Pulmonary artery endothelial cell (primary cell): Measurements from ENCODE around the gene ARPC5L. TPM values are rescaled to one million over a fixed set of nuclear protein-coding genes. Genes with fewer than 3 reads are reported as not detected.
"Not testable (repeated sequence)": the region's sequence is repeated elsewhere in the genome, so short reads cannot be mapped to it uniquely, and the experiment has no call there.

Source experiments
- DNase-seq: peaks from one replicate; pipeline ENCODE4 v3.0.0-alpha.2; 2011; ENCODE audit warnings: low read depth, low spot score
- total RNA-seq: library from RNA; depleted of rRNA; stranded (reverse); fragments of >200 nt; gene quantifications from 2 replicates; pipeline ENCODE4 v1.2.3, GENCODE V29; 2014

Gene ARPC5L
- total RNA-seq = 26.2 and 28.7 TPM in 2 replicates

DNA sequence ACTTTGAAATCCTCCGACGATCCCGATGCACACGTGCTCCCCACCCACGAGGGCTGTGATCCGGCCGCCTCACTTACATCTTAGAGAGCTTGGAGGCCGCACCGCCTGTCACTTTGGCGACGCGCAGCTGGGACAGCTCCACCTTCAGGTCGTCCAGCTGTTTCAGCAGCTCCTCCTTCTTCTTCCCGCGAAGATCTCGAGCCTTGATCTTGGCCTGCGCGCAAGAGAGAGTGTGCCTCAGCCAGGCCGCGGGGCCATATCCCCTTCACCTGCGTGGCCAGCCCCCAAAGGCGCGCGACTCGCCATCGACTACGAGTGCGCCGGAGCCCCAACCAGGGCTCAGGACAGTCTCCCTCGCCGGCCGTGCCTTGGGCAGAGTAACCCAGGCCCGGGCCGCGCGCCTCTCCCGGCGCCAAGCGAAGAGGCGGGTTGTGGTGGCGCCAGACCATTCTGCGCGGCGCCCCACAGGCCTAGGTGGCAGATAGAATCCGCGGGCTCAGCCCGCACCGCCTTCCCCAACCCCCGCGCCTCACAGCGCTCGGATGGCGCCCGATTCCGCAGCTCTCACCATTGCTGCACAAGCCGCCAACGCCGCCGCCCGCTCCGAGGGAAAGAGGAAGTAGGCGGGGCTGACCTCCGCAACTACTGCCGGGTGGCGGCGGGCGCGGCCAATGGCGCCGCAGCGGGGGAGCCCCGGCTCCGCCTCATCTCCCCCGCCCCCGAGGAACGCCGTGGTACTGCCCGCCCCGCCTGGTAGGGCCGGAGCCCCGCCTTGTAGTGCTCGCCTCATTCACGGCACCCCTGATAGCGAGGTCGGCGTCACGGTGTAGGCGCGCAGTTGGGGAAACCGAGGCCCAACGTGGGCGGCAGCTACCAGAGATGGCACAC is at the start of gene ARPC5L, which contains the start of gene RPL35:
ARPC5L (plus strand) TSS at position 789 of the 888 bp plus-strand sequence. CDS start 7,161 bp downstream, outside the sequence.
RPL35 (minus strand) TSS at position 616 of the 888 bp plus-strand sequence; CDS start at position 571, 45 bp downstream.
- DNase-seq = peak; percentile 79

DNA sequence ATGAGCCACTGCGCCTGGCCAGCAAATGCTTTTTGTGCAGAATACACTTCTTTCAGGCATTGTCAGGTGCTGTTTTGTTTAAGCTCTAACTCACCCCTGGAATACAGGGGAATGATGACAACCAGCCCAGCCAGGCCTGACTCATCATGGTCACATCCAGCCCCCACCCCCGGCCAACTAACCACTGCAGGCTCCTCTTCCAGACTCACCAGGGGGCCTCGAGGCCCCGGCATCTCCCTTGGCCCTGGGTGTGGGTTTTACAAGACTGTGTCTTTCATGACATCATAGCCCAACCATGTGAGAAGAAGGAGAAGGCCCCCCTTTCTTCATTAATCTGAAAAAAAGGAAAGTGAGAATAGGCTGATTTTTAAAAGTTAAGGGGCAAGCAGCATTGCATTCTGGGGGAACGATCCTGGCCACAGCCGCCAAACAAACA is 49.5 kb upstream of the ARPC5L start:
- DNase-seq = no peak

DNA sequence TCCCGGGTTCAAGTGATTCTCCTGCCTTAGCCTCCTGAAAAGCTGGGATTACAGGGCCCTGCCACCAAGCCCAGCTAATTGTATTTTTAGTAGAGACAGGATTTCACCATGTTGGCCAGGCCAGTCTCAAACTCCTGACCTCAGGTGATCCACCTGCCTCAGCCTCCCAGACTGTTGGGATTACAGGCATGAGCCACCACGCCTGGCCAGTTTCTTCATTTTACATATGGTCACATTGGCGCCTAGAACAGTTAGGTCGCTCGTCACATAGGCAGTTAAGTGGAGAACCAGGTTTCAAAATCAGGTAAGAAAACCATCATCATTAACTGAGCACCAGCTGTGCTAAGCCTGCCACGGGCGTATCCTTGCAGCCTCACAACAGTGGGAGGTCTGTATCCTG is 48.9 kb upstream of the ARPC5L start:
- no peak for DNase-seq

DNA sequence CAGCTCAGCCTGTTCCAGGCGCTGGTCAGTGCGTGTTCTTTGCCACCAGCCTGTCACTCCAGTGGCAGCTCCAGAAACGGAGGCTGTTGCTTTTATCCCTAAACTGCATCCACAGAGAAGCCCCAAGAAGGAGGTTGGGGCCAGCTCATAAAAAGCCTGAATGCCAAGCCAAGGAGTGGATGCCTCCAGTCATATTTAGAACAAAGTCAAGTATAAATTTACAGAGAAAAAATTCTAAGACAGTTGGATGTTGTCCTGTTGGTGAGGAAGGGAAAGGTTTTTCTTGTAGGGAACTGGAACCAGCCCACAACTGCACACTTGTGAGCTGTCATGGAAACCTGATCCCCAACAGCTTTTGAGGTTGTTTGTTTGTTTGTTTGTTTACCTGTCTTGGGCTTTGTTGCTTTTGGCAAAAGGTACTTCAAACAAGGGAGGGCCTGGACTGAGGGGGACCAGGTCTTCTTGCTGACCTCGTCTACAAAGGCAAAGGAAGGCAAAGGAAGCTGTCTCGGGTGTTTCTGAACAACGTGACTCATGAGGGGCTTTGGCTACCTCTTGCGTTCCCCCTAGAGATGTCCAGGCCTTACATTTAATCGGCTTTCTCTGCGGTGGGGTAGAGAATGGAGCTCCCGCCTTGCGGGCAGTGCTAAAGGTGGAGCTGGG is 48.3 kb upstream of the ARPC5L start:
- no peak for DNase-seq

DNA sequence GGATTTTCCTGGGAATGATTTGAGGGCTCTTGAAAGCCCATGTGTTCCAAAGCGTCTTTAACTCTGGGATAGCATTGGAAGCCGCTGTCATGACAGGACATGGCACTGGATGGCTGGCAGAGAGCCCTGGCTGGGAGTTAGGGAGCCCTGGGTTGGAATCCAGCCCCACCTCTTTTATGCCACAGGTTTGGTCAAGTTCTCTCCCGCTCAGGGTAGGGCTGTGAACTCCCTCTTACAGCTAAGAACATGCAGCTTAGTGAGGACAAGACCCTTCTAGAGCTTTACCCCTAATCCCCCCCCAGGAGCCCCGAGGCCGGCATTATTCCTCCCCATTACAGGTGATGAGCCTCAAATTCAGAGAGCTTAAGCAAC is 47.8 kb upstream of the ARPC5L start:
- no peak for DNase-seq

DNA sequence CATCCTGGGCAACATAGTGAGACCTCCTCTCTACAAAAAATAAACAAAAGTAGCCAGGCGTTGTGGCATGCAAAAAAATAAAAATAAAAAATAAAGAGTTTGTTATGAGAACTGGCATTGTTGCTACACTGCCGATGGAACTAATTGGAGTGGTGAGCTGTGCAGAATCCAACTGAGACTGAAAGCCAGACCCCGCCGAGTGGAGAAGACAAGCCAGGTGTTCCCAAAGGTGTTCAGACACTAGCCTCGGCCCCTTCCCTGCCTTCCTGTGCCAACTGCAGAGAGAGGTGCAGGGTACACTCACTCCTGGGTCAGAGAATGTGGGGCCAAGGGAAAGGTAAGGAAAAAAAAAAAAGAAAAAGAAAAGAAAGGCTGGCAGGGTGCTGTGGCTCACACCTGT is 46.3 kb upstream of the ARPC5L start:
- no peak for DNase-seq

DNA sequence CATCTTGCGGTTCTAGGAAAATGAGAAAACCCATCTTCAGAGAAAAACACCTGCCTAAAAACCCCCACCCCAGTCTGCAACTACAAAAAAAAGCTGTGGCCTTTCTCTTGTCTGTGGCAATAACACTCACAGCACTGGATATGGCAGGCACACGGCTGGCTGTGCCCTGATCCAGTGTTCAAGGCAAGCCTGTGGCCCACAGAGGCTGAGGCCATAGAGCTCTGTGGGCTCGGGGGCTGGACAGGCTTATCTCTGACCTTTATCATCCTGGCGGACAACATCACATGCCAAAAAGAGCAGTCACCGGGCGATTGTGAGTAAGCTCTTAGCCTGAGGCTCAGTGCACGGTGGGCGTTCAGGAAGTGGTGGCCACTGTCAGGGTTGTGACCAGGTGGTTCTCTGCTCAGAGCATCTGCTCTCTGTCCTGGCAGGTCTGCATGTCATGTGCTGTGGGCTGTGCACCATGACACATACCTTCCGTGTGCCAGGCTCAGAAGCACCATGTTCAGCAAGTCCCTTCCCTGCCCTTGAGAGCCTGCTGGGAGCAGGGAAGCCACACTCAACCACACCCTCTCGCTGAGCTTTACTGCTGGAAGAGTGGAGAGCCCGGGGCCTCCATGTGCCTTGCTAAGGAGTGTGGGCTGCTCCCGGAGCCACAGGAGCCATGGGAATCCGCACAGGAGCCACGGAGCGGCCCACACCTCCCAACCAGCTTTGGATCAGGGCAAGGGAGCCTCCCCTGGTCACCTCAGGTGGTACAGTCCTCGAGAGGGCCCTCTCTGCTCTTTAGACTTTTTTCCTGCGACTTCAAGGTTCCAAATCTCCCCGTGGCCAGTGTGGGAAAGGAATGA is 43.3 kb upstream of the ARPC5L start:
- DNase-seq = no peak

DNA sequence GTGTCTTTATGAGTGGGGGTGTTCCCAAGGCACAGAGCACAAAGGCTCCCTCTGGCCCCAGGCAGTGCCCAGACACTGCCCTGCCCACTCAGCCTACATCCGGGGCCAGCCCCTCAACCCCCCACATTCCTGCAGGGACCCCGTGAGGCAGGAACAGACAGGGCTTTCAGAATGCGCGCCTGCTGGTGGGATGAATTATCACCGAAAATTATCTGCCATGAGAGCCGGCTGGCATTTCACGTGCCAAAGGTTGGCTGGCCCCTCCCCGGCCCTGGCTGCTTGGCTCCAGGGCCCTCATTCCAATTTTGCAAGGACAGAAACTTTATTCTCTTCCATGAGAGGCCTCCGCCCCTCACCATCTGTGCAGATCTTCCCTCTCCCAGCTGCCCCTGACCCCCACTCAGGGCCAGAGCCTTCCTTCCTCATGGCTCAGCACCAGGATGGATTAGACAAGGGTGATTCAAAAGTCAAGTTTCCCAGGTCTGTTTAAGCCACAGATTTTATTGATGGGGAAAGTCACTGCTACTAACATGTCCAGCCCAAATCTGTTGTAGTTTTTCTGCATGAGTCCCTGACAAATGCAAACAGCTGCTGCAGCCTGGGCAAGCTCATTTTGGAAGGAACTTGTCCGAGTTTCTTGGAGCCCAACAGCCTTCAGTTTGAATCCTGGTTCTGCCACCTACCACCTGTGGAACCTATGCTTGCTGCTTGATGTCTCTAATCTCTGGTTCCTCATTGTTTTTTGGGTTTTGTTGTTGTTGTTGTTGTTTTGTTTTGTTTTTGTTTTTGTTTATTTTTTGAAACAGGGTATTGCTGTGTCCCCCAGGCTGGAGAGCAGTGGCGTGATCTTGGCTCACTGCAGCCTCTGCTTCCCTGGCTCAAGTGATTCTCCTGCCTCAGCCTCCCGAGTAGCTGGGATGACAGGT is 41.0 kb upstream of the ARPC5L start:
- no peak for DNase-seq

DNA sequence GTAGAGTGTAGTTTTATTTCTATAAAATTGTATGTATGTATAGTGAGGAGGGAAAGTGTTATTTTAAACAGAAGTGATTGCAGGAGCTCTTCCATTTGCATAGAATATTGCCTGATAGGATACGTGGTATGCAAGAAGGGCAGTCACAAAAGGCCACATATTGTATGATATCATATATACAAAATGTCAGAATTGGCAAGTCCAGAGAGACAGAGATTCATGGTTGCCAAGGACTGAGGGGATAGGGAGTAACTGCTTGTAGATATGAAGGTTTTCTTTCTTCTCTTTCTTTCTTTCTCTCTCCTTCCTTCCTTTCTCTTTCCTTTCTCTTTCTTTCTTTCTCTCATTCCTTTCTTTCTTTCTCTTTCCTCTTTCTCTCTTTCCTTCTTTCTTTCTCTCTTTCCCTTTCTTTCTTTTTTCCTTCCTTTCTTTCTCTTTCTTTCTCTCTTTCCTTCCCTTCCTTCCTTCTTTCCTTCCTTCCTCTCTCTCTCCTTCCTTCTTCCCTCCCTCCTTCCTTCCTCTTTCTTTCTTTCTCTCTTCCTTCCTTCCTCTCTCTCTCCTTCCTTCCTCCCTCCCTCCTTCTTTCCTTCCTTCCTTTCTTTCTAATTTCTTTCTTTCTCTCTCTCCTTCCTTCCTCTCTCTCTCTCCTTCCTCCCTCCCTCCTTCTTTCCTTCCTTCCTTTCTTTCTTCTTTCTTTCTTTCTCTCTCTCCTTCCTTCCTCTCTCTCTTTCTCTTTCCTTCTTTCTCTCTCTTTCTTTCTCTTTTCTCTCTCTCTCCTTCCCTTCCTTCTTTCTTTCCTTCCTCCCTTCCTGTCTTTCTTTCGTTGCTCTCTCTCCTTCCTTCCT is 33.2 kb upstream of the ARPC5L start:
- no peak for DNase-seq

DNA sequence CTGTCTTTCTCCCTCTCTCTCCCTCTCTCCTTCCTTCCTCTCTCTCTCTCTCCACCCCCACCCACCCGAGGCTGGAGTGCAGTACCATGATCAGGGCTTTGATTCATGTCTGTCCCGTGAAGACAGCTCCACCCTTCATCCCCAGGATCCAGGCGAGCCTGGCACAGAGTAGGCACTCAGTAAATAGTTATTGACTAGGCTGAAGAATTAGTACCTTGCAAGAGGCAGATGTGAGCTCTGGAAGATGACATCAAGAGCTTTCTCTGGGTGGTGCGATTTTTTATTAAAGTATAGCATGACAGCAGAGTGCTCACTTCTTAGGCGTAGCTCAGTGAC is 32.6 kb upstream of the ARPC5L start:
- DNase-seq = no peak

DNA sequence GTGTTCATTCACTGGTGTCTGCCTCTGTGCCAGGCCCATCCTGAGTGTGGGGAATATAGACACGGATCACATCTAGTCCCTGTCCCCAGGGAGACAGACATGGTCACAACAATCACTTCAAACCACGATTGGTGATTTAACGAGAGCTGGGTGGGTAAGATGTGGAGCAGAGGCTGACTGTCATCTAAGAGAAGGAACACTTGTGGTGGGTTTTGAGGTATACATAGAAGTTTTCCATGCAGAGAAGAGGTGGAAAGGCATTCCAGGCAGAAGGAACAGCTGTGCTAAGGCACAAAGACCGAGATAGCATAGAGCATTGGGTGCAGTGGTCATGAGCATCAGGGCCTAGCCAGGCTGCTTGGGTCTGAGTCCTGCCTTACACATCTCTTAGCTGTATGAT is 31.3 kb upstream of the ARPC5L start:
- DNase-seq = no peak

DNA sequence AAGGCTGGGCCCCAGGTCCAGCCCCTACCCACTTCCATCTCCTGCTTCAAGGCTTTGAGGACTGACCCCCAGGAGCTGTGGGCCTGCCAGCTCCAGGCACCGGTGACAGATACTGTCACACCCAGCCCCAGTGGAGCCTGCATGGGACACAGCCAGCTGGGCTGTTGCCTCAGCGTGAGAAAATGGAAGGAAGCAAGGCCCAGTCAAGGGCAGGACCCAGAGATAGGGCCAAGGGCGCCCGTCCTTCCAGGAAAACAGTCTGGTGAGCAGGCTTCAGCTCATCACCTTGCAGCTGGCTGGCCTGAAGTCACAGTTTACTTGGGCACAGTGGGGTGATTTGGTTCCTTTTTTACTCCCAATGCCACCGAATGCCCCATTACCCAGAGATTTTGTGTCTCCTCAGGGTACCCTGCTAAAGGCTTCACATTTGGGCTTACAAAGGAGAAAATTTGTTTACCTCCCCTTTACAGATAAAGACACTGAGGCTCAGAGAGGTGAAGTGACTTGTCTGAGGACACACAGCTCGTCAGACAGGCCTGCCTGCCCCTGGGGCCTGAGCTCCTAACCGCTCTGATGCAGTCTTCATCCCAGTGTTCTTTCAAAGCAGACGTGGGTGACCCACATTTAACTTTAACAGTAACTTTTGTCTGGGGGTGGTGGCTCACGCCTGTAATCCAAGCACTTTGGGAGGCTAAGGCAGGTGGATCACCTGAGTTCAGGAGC is 30.1 kb upstream of the ARPC5L start:
- no peak for DNase-seq

DNA sequence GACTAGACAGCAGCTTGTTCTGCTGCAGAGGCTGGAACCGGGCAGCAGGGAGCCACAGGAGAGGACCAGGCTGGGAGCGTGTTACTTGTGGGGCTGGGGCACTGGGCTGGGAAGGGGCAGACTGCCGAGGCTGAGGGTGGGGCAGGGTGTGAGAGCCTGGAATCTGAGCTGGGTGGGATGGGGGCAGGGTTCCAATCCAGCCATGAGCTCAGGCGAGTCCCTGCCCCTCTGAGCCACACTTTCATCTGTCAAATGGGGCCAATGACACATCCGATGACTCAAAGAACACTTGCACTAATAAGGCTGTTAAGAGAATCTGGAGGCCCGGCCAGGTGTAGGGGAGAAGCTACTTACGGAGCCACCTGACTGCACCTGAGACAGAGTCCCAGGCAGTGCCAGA is 27.3 kb upstream of the ARPC5L start:
- DNase-seq = no peak

DNA sequence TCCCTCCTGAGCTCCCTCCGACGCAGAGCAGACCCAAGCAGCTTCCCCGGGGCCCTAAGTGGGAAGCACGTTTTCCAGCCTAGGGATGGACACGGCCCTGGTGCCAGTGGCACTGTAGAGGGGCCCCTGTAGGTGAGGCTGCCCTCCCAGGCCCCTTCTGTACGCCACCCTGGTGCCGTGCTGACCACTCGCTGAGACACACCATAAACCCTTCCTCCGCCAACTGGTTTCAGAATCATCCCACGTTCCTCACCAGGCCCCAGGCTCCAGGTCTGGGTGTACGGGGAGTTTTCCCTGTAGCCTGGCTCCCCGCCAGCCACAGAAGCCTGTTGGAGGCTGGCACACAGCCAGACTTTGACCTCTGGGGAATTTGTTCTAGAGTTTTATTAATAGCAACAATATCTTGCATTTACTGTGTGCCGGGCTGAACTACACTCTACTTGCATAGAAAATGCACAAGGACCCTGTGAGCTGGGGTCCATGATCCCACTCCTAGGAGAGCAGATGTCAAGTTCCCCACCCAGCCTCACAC is 26.8 kb upstream of the ARPC5L start:
- peak; percentile 36 for DNase-seq

DNA sequence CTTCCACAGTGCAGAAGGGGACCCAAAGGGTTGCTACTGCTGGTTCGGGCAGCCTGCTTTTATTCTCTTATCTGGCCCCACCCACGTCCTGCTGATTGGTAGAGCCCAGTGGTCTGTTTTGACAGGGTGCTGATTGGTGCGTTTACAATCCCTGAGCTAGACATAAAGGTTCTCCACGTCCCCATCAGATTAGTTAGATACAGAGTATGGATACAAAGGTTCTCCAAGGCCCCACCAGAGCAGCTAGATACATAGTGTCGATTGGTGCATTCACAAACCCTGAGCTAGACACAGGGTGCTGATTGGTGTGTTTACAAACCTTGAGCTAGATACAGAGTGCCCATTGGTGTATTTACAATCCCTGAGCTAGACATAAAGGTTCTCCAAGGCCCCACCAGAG is 23.8 kb upstream of the ARPC5L start:
- not testable (repeated sequence) for DNase-seq

DNA sequence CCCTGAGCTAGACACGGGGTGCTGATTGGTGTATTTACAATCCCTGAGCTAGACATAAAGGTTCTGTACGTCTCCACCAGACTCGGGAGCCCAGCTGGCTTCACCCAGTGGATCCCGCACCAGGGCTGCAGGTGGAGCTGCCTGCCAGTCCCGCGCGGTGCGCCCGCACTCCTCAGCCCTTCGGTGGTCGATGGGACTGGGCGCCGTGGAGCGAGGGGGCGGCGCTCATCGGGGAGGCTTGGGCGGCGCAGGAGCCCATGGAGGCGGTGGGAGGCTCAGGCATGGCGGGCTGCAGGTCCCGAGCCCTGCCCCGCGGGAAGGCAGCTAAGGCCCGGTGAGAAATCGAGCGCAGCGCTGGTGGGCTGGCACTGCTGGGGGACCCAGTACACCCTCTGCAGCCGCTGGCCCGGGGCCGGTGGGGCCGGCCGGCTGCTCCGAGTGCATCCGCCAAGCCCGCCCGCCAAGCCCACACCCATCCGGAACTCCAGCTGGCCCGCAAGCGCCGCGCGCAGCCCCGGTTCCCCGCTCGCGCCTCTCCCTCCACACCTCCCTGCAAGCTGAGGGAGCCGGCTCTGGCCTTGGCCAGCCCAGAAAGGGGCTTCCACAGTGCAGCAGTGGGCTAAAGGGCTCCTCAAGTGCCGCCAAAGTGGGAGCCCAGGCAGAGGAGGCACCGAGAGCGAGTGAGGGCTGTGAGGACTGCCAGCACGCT is 23.2 kb upstream of the ARPC5L start:
- not testable (repeated sequence) for DNase-seq

DNA sequence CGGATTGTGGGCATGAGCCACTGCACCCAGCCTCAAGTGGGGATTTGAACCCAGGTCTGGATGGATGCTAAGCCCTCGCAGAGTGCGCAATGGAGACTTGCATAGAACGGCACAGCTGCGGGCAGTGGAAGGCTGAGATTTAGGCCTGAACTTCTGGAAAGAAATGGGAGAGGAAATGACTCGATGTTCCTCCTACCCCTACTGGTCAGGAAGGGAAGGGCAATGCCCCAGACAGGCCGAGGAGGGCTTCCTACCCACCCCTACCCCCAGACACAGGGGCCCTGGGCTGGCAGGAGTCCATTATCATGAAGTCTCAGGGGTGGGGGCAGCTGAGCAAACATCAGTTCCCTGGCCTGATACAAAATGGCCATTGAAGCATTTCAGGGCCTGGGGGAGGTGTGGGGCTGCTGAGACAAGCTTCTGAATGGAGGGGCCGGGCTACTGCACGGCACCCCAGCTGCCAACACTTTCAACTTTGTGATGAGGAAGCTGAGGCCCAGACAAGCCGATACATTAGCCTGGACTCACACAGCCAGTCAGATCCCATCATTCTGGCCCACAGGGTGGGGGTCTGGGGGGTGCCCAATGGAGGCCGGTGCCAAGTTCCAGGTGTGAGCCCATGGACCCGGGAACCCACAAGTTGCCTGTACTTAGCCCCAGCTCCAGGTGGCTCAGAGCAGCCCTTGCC is 22.2 kb upstream of the ARPC5L start:
- no peak for DNase-seq
